ENCODE data around the gene HERC2.
"Not testable (repeated sequence)": the region's sequence is repeated elsewhere in the genome, so short reads cannot be mapped to it uniquely, and the experiment has no call there.

- TF ChIP-seq CTCF, POLR2A (IDR thresholded peaks at IDR 0.05): not testable (repeated sequence)
Observed at GRCh38 chr15:28357984-28358383, 36.0 kb upstream of the HERC2 start, which contains the start of gene GOLGA6L24.
